GM19351 (cell line): ENCODE data around the gene TAF3.
"Not testable (repeated sequence)": the region's sequence is repeated elsewhere in the genome, so short reads cannot be mapped to it uniquely, and the experiment has no call there.

Experiments
- ATAC-seq: cut with Tn5 transposase; IDR thresholded peaks from one replicate; pipeline ENCODE4 v1.9.1; 2021; ENCODE audit warnings: mild to moderate bottlenecking, moderate library complexity; ENCODE audit not compliant: unreplicated experiment

The TAF3 gene

GRCh38 chr10:7818295-7819120 is at the start of gene TAF3:
TAF3 (plus strand) TSS chr10:7818505; CDS start chr10:7818710, 205 bp downstream.
- ATAC-seq: peak; percentile 79

GRCh38 chr10:7773845-7774801 is 44.2 kb upstream of the TAF3 start:
- no peak for ATAC-seq

- ATAC-seq: no peak
Observed at GRCh38 chr10:7776777-7777176, 41.5 kb upstream of the TAF3 start.

- not testable (repeated sequence) for ATAC-seq
Observed at GRCh38 chr10:7782194-7782593, 36.1 kb upstream of the TAF3 start.

- ATAC-seq: no peak
Observed at GRCh38 chr10:7786430-7786829, 31.9 kb upstream of the TAF3 start.

- ATAC-seq: peak; percentile 14
Observed at GRCh38 chr10:7787150-7787856, 31.0 kb upstream of the TAF3 start.

- ATAC-seq: peak; percentile 93
Observed at GRCh38 chr10:7787857-7788638, 30.3 kb upstream of the TAF3 start, which contains the start of the genes ATP5F1C and KIN. ATP5F1C (plus strand) TSS chr10:7788177; CDS start chr10:7788208, 31 bp downstream. KIN (minus strand) TSS chr10:7787993; CDS start chr10:7787933, 60 bp downstream.

- ATAC-seq: peak; percentile 19
Observed at GRCh38 chr10:7788639-7789286, 29.5 kb upstream of the TAF3 start.

- no peak for ATAC-seq
Observed at GRCh38 chr10:7789390-7789789, 28.9 kb upstream of the TAF3 start.

GRCh38 chr10:7792541-7792940 is 25.8 kb upstream of the TAF3 start:
- ATAC-seq: no peak

GRCh38 chr10:7794251-7795026 is 23.9 kb upstream of the TAF3 start:
- no peak for ATAC-seq

GRCh38 chr10:7795605-7796004 is 22.7 kb upstream of the TAF3 start:
- ATAC-seq: no peak

- ATAC-seq: no peak
Observed at GRCh38 chr10:7797582-7797981, 20.7 kb upstream of the TAF3 start.

GRCh38 chr10:7802606-7803005 is 15.7 kb upstream of the TAF3 start:
- no peak for ATAC-seq

GRCh38 chr10:7804216-7804615 is 14.1 kb upstream of the TAF3 start:
- ATAC-seq: no peak

- ATAC-seq: no peak
Observed at GRCh38 chr10:7804741-7805140, 13.6 kb upstream of the TAF3 start.

- no peak for ATAC-seq
Observed at GRCh38 chr10:7808686-7809267, 9.5 kb upstream of the TAF3 start.

GRCh38 chr10:7810443-7810842 is 7.9 kb upstream of the TAF3 start:
- no peak for ATAC-seq
